T-cell (primary cell): Measurements from ENCODE around the gene ABCA13. TPM values are rescaled to one million over a fixed set of nuclear protein-coding genes. Genes with fewer than 3 reads are reported as not detected.

Source experiments
- ATAC-seq, 4 experiments: fragments of 200-7000 bp in 3 of 4; fragments of 150-1000 bp in 1 of 4; cut with Tn5 transposase; replicated peaks in 1 of 4; 1 replicate in 3 of 4; 2 replicates in 1 of 4; pipeline ENCODE4 v1.10.0; 2021; ENCODE audit warnings: moderate library complexity in 3 of 4, mild to moderate bottlenecking in 2 of 4, moderate number of reproducible peaks in 1 of 4
- CTCF ChIA-PET, 2 donors: fragments of 300-600 bp; sonication (Branson Sonifier 250); formaldehyde crosslinking; loops; one replicate each; lab custom pipeline; 2022; ENCODE audit warnings: antibody characterized with exemption in 2 of 2; lab: Charles Lee
- POLR2A ChIA-PET, 2 donors: fragments of 300-600 bp; sonication (Branson Sonifier 250); formaldehyde crosslinking; loops; one replicate each; lab custom pipeline; 2022; ENCODE audit warnings: antibody characterized with exemption in 2 of 2; lab: Charles Lee
- DNase-seq, 35 experiments: peaks; one replicate each; pipeline versions ENCODE4 v3.0.0 to v3.0.0-alpha.2; 2013 to 2023
- H3K27ac ChIP-seq: one replicate; pipeline ENCODE4 v1.5.1; 2013; ENCODE audit warnings: low read length
- H3K27me3 ChIP-seq, 2 experiments: replicated peaks in 1 of 2; 1 replicate in 1 of 2; 2 replicates in 1 of 2; pipeline versions ENCODE4 v1.6.1 to v1.7.0; 2013; ENCODE audit warnings: low read length in 1 of 2, mixed read lengths in 1 of 2; ENCODE audit not compliant: control insufficient read depth in 2 of 2, insufficient read depth in 2 of 2; ENCODE audit errors: extremely low read depth in 1 of 2
- H3K36me3 ChIP-seq, 2 donors: 1 replicate in 1 of 2; 2 replicates in 1 of 2; pipeline versions ENCODE4 v1.6.1 to v1.7.0; 2013; ENCODE audit warnings: low read length in 1 of 2; ENCODE audit not compliant: control insufficient read depth in 2 of 2, insufficient read depth in 1 of 2; ENCODE audit errors: extremely low read depth in 1 of 2
- H3K4me1 ChIP-seq, 2 experiments: 1 replicate in 1 of 2; 2 replicates in 1 of 2; pipeline versions ENCODE4 v1.6.1 to v1.7.0; 2013; ENCODE audit warnings: low read length in 2 of 2, mixed read lengths in 1 of 2; ENCODE audit not compliant: insufficient read depth in 2 of 2, control insufficient read depth in 1 of 2; ENCODE audit errors: extremely low read depth in 1 of 2
- H3K4me3 ChIP-seq, 2 donors: 1 replicate in 1 of 2; 2 replicates in 1 of 2; pipeline versions ENCODE4 v1.5.1 to v1.7.0; 2013; ENCODE audit warnings: mild to moderate bottlenecking in 2 of 2, low read length in 1 of 2, moderate library complexity in 1 of 2; ENCODE audit not compliant: control insufficient read depth in 1 of 2; ENCODE audit errors: extremely low read depth in 1 of 2
- H3K9me3 ChIP-seq: 2 replicates; pipeline ENCODE4 v1.7.0; 2013
- H3K27ac Mint-ChIP-seq, 2 donors: one replicate each; pipeline ENCODE4 v1.8.0; 2020 to 2021; ENCODE audit warnings: mild to moderate bottlenecking in 2 of 2, mixed read lengths in 2 of 2
- H3K27me3 Mint-ChIP-seq, 2 donors: one replicate each; pipeline ENCODE4 v1.8.0; 2021 to 2022; ENCODE audit warnings: mixed read lengths in 2 of 2
- H3K36me3 Mint-ChIP-seq: one replicate; pipeline ENCODE4 v1.8.0; 2021; ENCODE audit warnings: mixed read lengths
- H3K4me1 Mint-ChIP-seq, 3 donors: one replicate each; pipeline ENCODE4 v1.8.0; 2020 to 2022; ENCODE audit warnings: mixed read lengths in 3 of 3, mild to moderate bottlenecking in 1 of 3
- H3K4me3 Mint-ChIP-seq, 3 donors: one replicate each; pipeline ENCODE4 v1.8.0; 2020 to 2022; ENCODE audit warnings: mild to moderate bottlenecking in 3 of 3, mixed read lengths in 3 of 3, moderate library complexity in 3 of 3
- H3K9me3 Mint-ChIP-seq, 3 donors: one replicate each; pipeline ENCODE4 v1.8.0; 2020 to 2022; ENCODE audit warnings: mixed read lengths in 3 of 3
- WGBS: methylation state at CpG from one replicate; pipeline ENCODE4 v1.1.5; 2013; ENCODE audit warnings: missing lambda C conversion rate; ENCODE audit not compliant: insufficient coverage; 5-methylcytosine and 5-hydroxymethylcytosine counted together
- total RNA-seq, 35 experiments: library from RNA in 6 of 35; stranded (reverse) in 6 of 35; fragments of 120-200 nt in 1 of 35; gene quantifications; one replicate each; pipeline versions ENCODE4 v1.2.1 to v1.2.4 and lab custom pipeline; 2013 to 2026

Gene ABCA13
- total RNA-seq, 5 donors from 2014 or later (not counting 1 experiment from before 2014, with no cell fraction given), result 0.22 TPM; not detected in 4

GRCh38 chr7:48628793-48629349 is 457.6 kb downstream of the ABCA13 start:
- ATAC-seq, result no peak
- no peak overlapping the region for H3K4me3 ChIP-seq
- H3K27me3 ChIP-seq, result no peaks in the 10 kb centered on the region
- H3K27ac Mint-ChIP-seq, result no peak overlapping the region
- no peaks in the 10 kb centered on the region for H3K9me3 ChIP-seq
- peaks cover 0 to 6% (median 0%) of the 10 kb centered on the region in 3 donors for H3K4me1 Mint-ChIP-seq
- H3K4me3 Mint-ChIP-seq, result no peak overlapping the region
- no peak for DNase-seq
- H3K27me3 Mint-ChIP-seq, result no peaks in the 10 kb centered on the region
- no peaks in the 10 kb centered on the region for H3K4me1 ChIP-seq
- WGBS, result 79% methylated on average over 4 of the region's 5 CpGs
- CTCF ChIA-PET, result no interaction called here
- POLR2A ChIA-PET, result no interaction called here
- peaks cover 0 to 5% (median 4%) of the 10 kb centered on the region in 3 donors for H3K9me3 Mint-ChIP-seq
- no peaks in the 10 kb centered on the region for H3K36me3 ChIP-seq
- no peaks in the 10 kb centered on the region for H3K36me3 Mint-ChIP-seq
- H3K27ac ChIP-seq, result no peak overlapping the region

DNA sequence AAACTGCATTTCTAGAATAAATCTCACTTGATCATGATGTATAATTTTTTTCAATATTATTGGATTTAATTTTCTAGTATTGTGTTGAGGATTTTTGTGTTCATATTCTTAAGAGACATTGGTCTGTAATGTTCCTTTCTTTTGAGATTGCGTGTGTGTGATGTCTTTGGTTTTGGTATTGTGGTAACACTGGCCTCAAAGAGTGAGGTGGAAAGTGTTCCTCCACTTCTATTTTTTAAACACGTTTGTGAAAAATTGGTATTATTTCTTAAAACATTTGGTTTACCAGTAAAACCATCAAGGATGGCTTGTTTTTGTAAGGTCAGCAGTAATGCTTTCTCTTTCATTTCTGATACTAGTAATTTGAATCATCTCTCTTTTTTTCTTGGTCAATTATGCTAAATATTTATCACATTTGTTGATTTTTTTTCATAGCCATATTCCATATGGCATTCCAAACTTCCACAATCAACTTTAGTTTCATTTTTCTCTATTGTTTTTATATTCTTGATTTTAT is 462.9 kb downstream of the ABCA13 start:
- Mint-ChIP-seq H3K27ac (no peak overlapping the region), H3K4me3 (no peak overlapping the region), H3K36me3 (no peaks in the 10 kb centered on the region), H3K9me3 (peaks cover 0 to 4% (median 0%) of the 10 kb centered on the region in 3 donors), H3K27me3 (no peaks in the 10 kb centered on the region), H3K4me1 (no peaks in the 10 kb centered on the region)
- Histone ChIP-seq H3K4me3 (no peak overlapping the region), H3K27me3 (no peaks in the 10 kb centered on the region), H3K36me3 (no peaks in the 10 kb centered on the region), H3K27ac (no peak overlapping the region), H3K4me1 (no peaks in the 10 kb centered on the region), H3K9me3 (no peaks in the 10 kb centered on the region)
- WGBS, result no CpG with 5 or more reads among the region's 2 CpGs
- CTCF ChIA-PET, result no interaction called here
- DNase-seq, result no peak
- POLR2A ChIA-PET, result no interaction called here
- ATAC-seq, result no peak

- no CpG with 5 or more reads among the region's 1 CpG for WGBS
- peaks cover 0 to 3% (median 0%) of the 10 kb centered on the region in 3 donors for H3K9me3 Mint-ChIP-seq
- CTCF ChIA-PET, result no interaction called here
- no peaks in the 10 kb centered on the region for H3K27me3 ChIP-seq
- H3K4me1 ChIP-seq, result no peaks in the 10 kb centered on the region
- POLR2A ChIA-PET, result no interaction called here
- H3K4me3 Mint-ChIP-seq, result no peak overlapping the region
- H3K36me3 ChIP-seq, result no peaks in the 10 kb centered on the region
- no peak overlapping the region for H3K27ac ChIP-seq
- no peak overlapping the region for H3K27ac Mint-ChIP-seq
- no peaks in the 10 kb centered on the region for H3K27me3 Mint-ChIP-seq
- H3K4me1 Mint-ChIP-seq, result no peaks in the 10 kb centered on the region
- no peaks in the 10 kb centered on the region for H3K9me3 ChIP-seq
- no peak for ATAC-seq
- H3K36me3 Mint-ChIP-seq, result no peaks in the 10 kb centered on the region
- no peak for DNase-seq
- H3K4me3 ChIP-seq, result no peak overlapping the region
Observed at GRCh38 chr7:48635796-48636195, 464.5 kb downstream of the ABCA13 start.

GRCh38 chr7:48636391-48637015 is 465.2 kb downstream of the ABCA13 start:
- DNase-seq, result no peak
- H3K4me1 ChIP-seq, result no peaks in the 10 kb centered on the region
- no peaks in the 10 kb centered on the region for H3K27me3 Mint-ChIP-seq
- no peaks in the 10 kb centered on the region for H3K4me1 Mint-ChIP-seq
- no peak overlapping the region for H3K27ac Mint-ChIP-seq
- CTCF ChIA-PET, result no interaction called here
- H3K27me3 ChIP-seq, result no peaks in the 10 kb centered on the region
- H3K4me3 ChIP-seq, result no peak overlapping the region
- no peaks in the 10 kb centered on the region for H3K36me3 ChIP-seq
- no peak for ATAC-seq
- 100% methylated on average over 1 of the region's 3 CpGs for whole genome bisulfite sequencing
- H3K9me3 ChIP-seq, result no peaks in the 10 kb centered on the region
- H3K27ac ChIP-seq, result no peak overlapping the region
- H3K4me3 Mint-ChIP-seq, result no peak overlapping the region
- POLR2A ChIA-PET, result no interaction called here
- no peaks in the 10 kb centered on the region for H3K9me3 Mint-ChIP-seq
- H3K36me3 Mint-ChIP-seq, result no peaks in the 10 kb centered on the region

GRCh38 chr7:48637382-48637781 is 466.1 kb downstream of the ABCA13 start:
- WGBS, result no CpG with 5 or more reads among the region's 1 CpG
- Histone ChIP-seq H3K36me3 (no peaks in the 10 kb centered on the region), H3K4me3 (no peak overlapping the region), H3K27ac (no peak overlapping the region), H3K27me3 (no peaks in the 10 kb centered on the region), H3K4me1 (no peaks in the 10 kb centered on the region), H3K9me3 (no peaks in the 10 kb centered on the region)
- no peaks in the 10 kb centered on the region for H3K36me3 Mint-ChIP-seq
- no peak overlapping the region for H3K27ac Mint-ChIP-seq
- H3K4me3 Mint-ChIP-seq, result no peak overlapping the region
- no peaks in the 10 kb centered on the region for H3K4me1 Mint-ChIP-seq
- ATAC-seq (no peak), DNase-seq (no peak)
- H3K27me3 Mint-ChIP-seq, result no peaks in the 10 kb centered on the region
- H3K9me3 Mint-ChIP-seq, result no peaks in the 10 kb centered on the region
- ChIA-PET POLR2A (interaction anchor here in 1 of 2 donors (0.6 kb wide), 1 partner anchor 1253 kb away, joined by 4 read pairs; no protein-coding TSS in a partner anchor), CTCF (interaction anchor here in 1 of 2 donors (0.5 to 0.6 kb wide), 2 partner anchors 824 to 925 kb away, joined by 3 to 6 read pairs; no protein-coding TSS in a partner anchor)

DNA sequence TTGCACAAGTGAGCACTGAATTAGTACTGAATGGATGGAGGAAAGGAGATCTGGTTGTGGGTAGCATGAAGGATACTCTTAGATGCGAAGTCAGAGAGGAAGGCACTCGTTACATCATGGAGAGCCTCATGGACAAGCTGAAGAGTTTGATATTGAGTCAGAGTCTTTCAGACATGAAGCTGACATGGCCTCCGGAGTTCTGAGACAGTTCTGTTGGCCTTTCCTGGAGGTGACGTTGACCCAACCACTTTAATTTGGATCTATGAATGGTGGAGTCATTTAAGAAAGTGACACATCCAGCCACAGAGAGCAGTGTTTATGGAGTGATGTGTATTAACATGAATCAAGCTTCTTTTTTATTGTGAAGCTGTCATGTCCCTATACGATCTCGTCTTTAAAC is 466.8 kb downstream of the ABCA13 start:
- Mint-ChIP-seq H3K4me1 (no peaks in the 10 kb centered on the region), H3K36me3 (no peaks in the 10 kb centered on the region), H3K4me3 (no peak overlapping the region), H3K27me3 (no peaks in the 10 kb centered on the region), H3K27ac (no peak overlapping the region), H3K9me3 (no peaks in the 10 kb centered on the region)
- Histone ChIP-seq H3K9me3 (no peaks in the 10 kb centered on the region), H3K4me3 (no peak overlapping the region), H3K4me1 (no peaks in the 10 kb centered on the region), H3K27ac (no peak overlapping the region), H3K27me3 (no peaks in the 10 kb centered on the region), H3K36me3 (no peaks in the 10 kb centered on the region)
- DNase-seq, result no peak
- POLR2A ChIA-PET, result no interaction called here
- CTCF ChIA-PET, result interaction anchor here in 1 of 2 donors (0.6 kb wide), 1 partner anchor 823 kb away, joined by 3 read pairs; no protein-coding TSS in a partner anchor
- 98% methylated on average over 4 of the region's 6 CpGs for WGBS
- ATAC-seq, result no peak
